MM.1S (cell line): Measurements from ENCODE around the gene RNFT2.

Experiments
- EZH2 ChIP-seq: fragments of 300-600 bp; sonication (generic); optimal IDR thresholded peaks from 2 replicates; pipeline ENCODE3; 2017; ENCODE audit warnings: low read depth, mild to moderate bottlenecking, antibody characterized with exemption, low read length, mixed read lengths
- EZH2phosphoT487 ChIP-seq: fragments of 300-600 bp; sonication (generic); IDR thresholded peaks from 2 replicates; pipeline ENCODE4 v1.6.1; 2018; ENCODE audit warnings: antibody characterized with exemption, low read length
- TF ChIP-seq, protein P1 (sequence below): fragments of 300-600 bp; sonication (generic); IDR thresholded peaks from 2 replicates; pipeline ENCODE4 v1.5.1; 2016; ENCODE audit warnings: antibody characterized with exemption, low read length, mixed read lengths

DNA sequence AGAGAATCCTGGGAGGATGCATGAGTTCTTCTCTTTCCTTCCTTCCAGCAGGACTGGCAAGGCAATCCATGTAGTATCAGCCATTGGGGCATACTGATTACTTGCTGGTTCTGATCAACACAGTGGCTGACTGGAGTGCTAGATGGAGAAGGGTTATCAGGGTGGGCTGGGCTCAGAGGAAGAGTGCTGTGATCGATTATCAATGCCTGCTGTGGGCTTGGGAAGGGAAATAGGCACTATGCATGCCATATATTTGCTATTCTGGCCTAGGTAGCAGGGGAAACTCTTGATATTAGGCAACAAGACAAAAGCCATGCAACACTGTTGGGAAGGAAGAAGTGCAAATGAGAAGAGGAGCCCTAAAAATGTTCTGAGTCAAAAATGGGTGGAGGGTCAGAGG lies 97.4 kb downstream of the RNFT2 start:
- TF ChIP-seq, protein P1, sequence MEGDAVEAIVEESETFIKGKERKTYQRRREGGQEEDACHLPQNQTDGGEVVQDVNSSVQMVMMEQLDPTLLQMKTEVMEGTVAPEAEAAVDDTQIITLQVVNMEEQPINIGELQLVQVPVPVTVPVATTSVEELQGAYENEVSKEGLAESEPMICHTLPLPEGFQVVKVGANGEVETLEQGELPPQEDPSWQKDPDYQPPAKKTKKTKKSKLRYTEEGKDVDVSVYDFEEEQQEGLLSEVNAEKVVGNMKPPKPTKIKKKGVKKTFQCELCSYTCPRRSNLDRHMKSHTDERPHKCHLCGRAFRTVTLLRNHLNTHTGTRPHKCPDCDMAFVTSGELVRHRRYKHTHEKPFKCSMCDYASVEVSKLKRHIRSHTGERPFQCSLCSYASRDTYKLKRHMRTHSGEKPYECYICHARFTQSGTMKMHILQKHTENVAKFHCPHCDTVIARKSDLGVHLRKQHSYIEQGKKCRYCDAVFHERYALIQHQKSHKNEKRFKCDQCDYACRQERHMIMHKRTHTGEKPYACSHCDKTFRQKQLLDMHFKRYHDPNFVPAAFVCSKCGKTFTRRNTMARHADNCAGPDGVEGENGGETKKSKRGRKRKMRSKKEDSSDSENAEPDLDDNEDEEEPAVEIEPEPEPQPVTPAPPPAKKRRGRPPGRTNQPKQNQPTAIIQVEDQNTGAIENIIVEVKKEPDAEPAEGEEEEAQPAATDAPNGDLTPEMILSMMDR = no peak
- no peak for TF ChIP-seq EZH2
- TF ChIP-seq EZH2phosphoT487 = no peak
